Neural cell (in vitro differentiated cells): Measurements from ENCODE around the gene TUBGCP2. TPM values are rescaled to one million over a fixed set of nuclear protein-coding genes. Genes with fewer than 3 reads are reported as not detected.

Experiments
- H2AFZ ChIP-seq: fragments of 200-600, 300-800 bp; sonication (generic), shearing (Covaris generic); 2 replicates; pipeline ENCODE4 v1.6.0; 2014; ENCODE audit warnings: low read depth, mild to moderate bottlenecking, antibody characterized with exemption, low read length, moderate library complexity
- H3F3A ChIP-seq: fragments of 200-600 bp; shearing (Covaris generic); 2 replicates; pipeline ENCODE4 v1.6.1; 2016; ENCODE audit warnings: mild to moderate bottlenecking, moderate library complexity, mixed read lengths, antibody characterized with exemption, low read length; ENCODE audit not compliant: insufficient read depth, poor library complexity, severe bottlenecking
- H3K27ac ChIP-seq: fragments of 200-600, 300-800 bp; sonication (generic), shearing (Covaris generic); 2 replicates; pipeline ENCODE4 v1.5.1; 2014; ENCODE audit warnings: mild to moderate bottlenecking, low read length, moderate library complexity
- H3K27me3 ChIP-seq: fragments of 300-800, 200-600 bp; sonication (generic), shearing (Covaris generic); 2 replicates; pipeline ENCODE4 v1.6.0; 2014; ENCODE audit warnings: mild to moderate bottlenecking, low read depth, low read length, moderate library complexity; ENCODE audit not compliant: insufficient read depth
- H3K36me3 ChIP-seq: fragments of 300-800, 200-600 bp; sonication (generic), shearing (Covaris generic); 2 replicates; pipeline ENCODE4 v1.5.1; 2014; ENCODE audit warnings: mild to moderate bottlenecking, antibody characterized with exemption, low read length, moderate library complexity; ENCODE audit not compliant: insufficient read depth
- H3K4me2 ChIP-seq: fragments of 300-800, 200-600 bp; sonication (generic), shearing (Covaris generic); 2 replicates; pipeline ENCODE4 v1.6.0; 2014; ENCODE audit warnings: mild to moderate bottlenecking, low read length
- H3K4me3 ChIP-seq: fragments of 300-800, 200-600 bp; sonication (generic), shearing (Covaris generic); 2 replicates; pipeline ENCODE4 v1.5.1; 2014; ENCODE audit warnings: mild to moderate bottlenecking, low read length, moderate library complexity
- H3K79me2 ChIP-seq: fragments of 200-600 bp; shearing (Covaris generic); replicated peaks from 2 replicates; pipeline ENCODE4 v1.6.0; 2014; ENCODE audit warnings: mild to moderate bottlenecking, low read length, moderate library complexity; ENCODE audit not compliant: insufficient read depth
- H3K9ac ChIP-seq: fragments of 300-800, 200-600 bp; sonication (generic), shearing (Covaris generic); 2 replicates; pipeline ENCODE4 v1.6.1; 2016; ENCODE audit warnings: mild to moderate bottlenecking, low read length, mixed read lengths
- H3K9me2 ChIP-seq: fragments of 200-600 bp; shearing (Covaris generic); 2 replicates; pipeline ENCODE4 v1.6.1; 2016; ENCODE audit warnings: mild to moderate bottlenecking, low read length, mixed read lengths; ENCODE audit not compliant: insufficient read depth
- H3K9me3 ChIP-seq: fragments of 200-600, 300-800 bp; sonication (generic), shearing (Covaris generic); 2 replicates; pipeline ENCODE4 v1.6.1; 2016; ENCODE audit warnings: mild to moderate bottlenecking, mixed run types, low read length, moderate library complexity, mixed read lengths
- H4K20me1 ChIP-seq: fragments of 200-600 bp; shearing (Covaris generic); 2 replicates; pipeline ENCODE4 v1.6.1; 2016; ENCODE audit warnings: mild to moderate bottlenecking, mixed run types; ENCODE audit not compliant: insufficient read depth
- CTCF ChIP-seq: fragments of 450-650 bp; IDR thresholded peaks from 2 replicates; pipeline ENCODE4 v1.5.1; 2014; ENCODE audit warnings: antibody characterized with exemption, mild to moderate bottlenecking, moderate library complexity; ENCODE audit not compliant: poor library complexity, severe bottlenecking
- EP300 ChIP-seq: fragments of 450-650 bp; conservative IDR thresholded peaks from 2 replicates; pipeline ENCODE4 v1.6.1; 2014; ENCODE audit warnings: antibody characterized with exemption, mild to moderate bottlenecking, moderate library complexity; ENCODE audit not compliant: poor library complexity, severe bottlenecking
- EZH2 ChIP-seq: fragments of 200-600, 300-800 bp; shearing (Covaris generic), sonication (generic); IDR thresholded peaks from 2 replicates; pipeline ENCODE4 v1.6.1; 2014; ENCODE audit warnings: antibody characterized with exemption, low read length, borderline replicate concordance, mild to moderate bottlenecking; ENCODE audit not compliant: insufficient read depth, poor library complexity, severe bottlenecking
- MXI1 ChIP-seq: fragments of 450-650 bp; conservative IDR thresholded peaks from 2 replicates; pipeline ENCODE4 v1.6.1; 2014; ENCODE audit warnings: antibody characterized with exemption, mild to moderate bottlenecking; ENCODE audit not compliant: poor library complexity, severe bottlenecking
- POLR2AphosphoS5 ChIP-seq: IDR thresholded peaks from 2 replicates; pipeline ENCODE4 v1.6.1; 2012
- RAD21 ChIP-seq: fragments of 450-650 bp; conservative IDR thresholded peaks from 2 replicates; pipeline ENCODE4 v1.6.1; 2014; ENCODE audit warnings: antibody characterized with exemption, mild to moderate bottlenecking, moderate library complexity
- REST ChIP-seq: IDR thresholded peaks from 2 replicates; pipeline ENCODE4 v1.6.1; 2012; ENCODE audit warnings: borderline replicate concordance
- SMC3 ChIP-seq: fragments of 450-650 bp; conservative IDR thresholded peaks from 2 replicates; pipeline ENCODE4 v1.6.1; 2014; ENCODE audit warnings: antibody characterized with exemption, mild to moderate bottlenecking, moderate library complexity; ENCODE audit not compliant: poor library complexity
- TAF1 ChIP-seq: IDR thresholded peaks from 2 replicates; pipeline ENCODE4 v1.6.1; 2012; ENCODE audit warnings: low read depth
- polyA plus RNA-seq: library from polyadenylated mRNA; depleted of rRNA; stranded (reverse); fragments of >200 nt; gene quantifications from 2 replicates; pipeline ENCODE4 v1.2.3, GENCODE V29; 2014

TUBGCP2 gene
- polyA plus RNA-seq, 1 donor from 2014 or later = 34.5 TPM

- H3K4me2 ChIP-seq = no peak overlapping the region
- H4K20me1 ChIP-seq = no peaks in the 10 kb centered on the region
- H3K79me2 ChIP-seq = no peaks in the 10 kb centered on the region
- H3K27me3 ChIP-seq = peaks cover 11% of the 10 kb centered on the region
- H3K36me3 ChIP-seq = no peaks in the 10 kb centered on the region
- H3K9me2 ChIP-seq = no peaks in the 10 kb centered on the region
- TF ChIP-seq MXI1 (no peak), EP300 (no peak), POLR2AphosphoS5 (no peak), SMC3 (no peak), EZH2 (no peak), CTCF (no peak), RAD21 (no peak), REST (no peak), TAF1 (no peak)
- H3K9me3 ChIP-seq = no peaks in the 10 kb centered on the region
- H3K27ac ChIP-seq = no peak overlapping the region
- no peak overlapping the region for H2AFZ ChIP-seq
- H3K9ac ChIP-seq = no peak overlapping the region
- H3K4me3 ChIP-seq = no peak overlapping the region
- no peaks in the 10 kb centered on the region for H3F3A ChIP-seq
Observed at GRCh38 chr10:133243593-133243992, 65.1 kb downstream of the TUBGCP2 start.

GRCh38 chr10:133242611-133243356 lies 65.9 kb downstream of the TUBGCP2 start:
- no peaks in the 10 kb centered on the region for H3K9me3 ChIP-seq
- H2AFZ ChIP-seq = no peak overlapping the region
- no peak overlapping the region for H3K27ac ChIP-seq

More at GRCh38 chr10:133242611-133243356, 65.9 kb downstream of the TUBGCP2 start:
- Histone ChIP-seq H3F3A (no peaks in the 10 kb centered on the region), H3K4me3 (no peak overlapping the region), H3K27me3 (peaks cover 19% of the 10 kb centered on the region), H3K79me2 (no peaks in the 10 kb centered on the region), H3K4me2 (no peak overlapping the region), H3K9me2 (no peaks in the 10 kb centered on the region), H3K36me3 (no peaks in the 10 kb centered on the region), H4K20me1 (no peaks in the 10 kb centered on the region), H3K9ac (no peak overlapping the region)
- TF ChIP-seq SMC3 (no peak), TAF1 (no peak), EZH2 (no peak), POLR2AphosphoS5 (no peak), MXI1 (no peak), RAD21 (no peak), CTCF (no peak), EP300 (no peak), REST (no peak)
